ENCODE data around the gene POLG2. TPM values are rescaled to one million over a fixed set of nuclear protein-coding genes. Genes with fewer than 3 reads are reported as not detected.
A peak's percentile ranks its signal among the peaks of the same experiment; 100 is the strongest.

The POLG2 gene
- total and polyA plus RNA-seq, 9 of the 15 experiments (the other 6 are each of a cell fraction or from before 2014, with no cell fraction given): 13.4 to 44.8 (median 37.0) TPM

DNA sequence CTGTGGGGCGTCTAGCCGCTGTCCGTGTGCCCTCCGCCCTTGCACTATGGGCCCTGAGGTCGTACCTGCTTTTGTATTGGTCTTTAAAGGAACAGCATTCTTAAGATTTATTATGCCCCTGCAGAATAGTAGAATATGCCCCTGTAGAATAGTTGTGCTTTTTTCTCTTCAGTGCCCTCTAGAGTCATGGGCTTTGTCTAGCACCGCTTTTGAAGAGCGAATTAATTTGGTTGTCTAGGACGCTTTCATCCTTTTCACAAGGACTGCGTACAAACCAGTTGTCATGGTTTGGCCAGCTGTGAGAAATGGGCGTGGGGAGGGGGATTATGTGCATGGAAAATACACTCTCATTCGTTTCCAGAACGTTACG is 10.5 kb upstream of the POLG2 start (continued):
- TF ChIP-seq, protein P1, sequence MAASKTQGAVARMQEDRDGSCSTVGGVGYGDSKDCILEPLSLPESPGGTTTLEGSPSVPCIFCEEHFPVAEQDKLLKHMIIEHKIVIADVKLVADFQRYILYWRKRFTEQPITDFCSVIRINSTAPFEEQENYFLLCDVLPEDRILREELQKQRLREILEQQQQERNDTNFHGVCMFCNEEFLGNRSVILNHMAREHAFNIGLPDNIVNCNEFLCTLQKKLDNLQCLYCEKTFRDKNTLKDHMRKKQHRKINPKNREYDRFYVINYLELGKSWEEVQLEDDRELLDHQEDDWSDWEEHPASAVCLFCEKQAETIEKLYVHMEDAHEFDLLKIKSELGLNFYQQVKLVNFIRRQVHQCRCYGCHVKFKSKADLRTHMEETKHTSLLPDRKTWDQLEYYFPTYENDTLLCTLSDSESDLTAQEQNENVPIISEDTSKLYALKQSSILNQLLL (CRISPR knock-in tag; IDR thresholded peaks at IDR 0.05; ENCODE audit: borderline replicate concordance): no peak
- TF ChIP-seq RB1 (IDR thresholded peaks at IDR 0.05; ENCODE audit: low read depth): 0 out of 2 replicates have a peak, but pooled peaks have one; percentile 21
- TF ChIP-seq, protein P2, sequence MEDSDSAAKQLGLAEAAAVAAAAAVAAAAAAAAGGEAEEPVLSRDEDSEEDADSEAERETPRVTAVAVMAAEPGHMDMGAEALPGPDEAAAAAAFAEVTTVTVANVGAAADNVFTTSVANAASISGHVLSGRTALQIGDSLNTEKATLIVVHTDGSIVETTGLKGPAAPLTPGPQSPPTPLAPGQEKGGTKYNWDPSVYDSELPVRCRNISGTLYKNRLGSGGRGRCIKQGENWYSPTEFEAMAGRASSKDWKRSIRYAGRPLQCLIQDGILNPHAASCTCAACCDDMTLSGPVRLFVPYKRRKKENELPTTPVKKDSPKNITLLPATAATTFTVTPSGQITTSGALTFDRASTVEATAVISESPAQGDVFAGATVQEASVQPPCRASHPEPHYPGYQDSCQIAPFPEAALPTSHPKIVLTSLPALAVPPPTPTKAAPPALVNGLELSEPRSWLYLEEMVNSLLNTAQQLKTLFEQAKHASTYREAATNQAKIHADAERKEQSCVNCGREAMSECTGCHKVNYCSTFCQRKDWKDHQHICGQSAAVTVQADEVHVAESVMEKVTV (CRISPR knock-in tag; IDR thresholded peaks at IDR 0.05): no peak
- no peak for TF ChIP-seq ZNF174 (CRISPR knock-in tag; IDR thresholded peaks at IDR 0.05)
- peak; percentile 13 for TF ChIP-seq RBM39 (optimal IDR thresholded peaks at IDR 0.05; ENCODE audit: low read depth, low read length)

DNA sequence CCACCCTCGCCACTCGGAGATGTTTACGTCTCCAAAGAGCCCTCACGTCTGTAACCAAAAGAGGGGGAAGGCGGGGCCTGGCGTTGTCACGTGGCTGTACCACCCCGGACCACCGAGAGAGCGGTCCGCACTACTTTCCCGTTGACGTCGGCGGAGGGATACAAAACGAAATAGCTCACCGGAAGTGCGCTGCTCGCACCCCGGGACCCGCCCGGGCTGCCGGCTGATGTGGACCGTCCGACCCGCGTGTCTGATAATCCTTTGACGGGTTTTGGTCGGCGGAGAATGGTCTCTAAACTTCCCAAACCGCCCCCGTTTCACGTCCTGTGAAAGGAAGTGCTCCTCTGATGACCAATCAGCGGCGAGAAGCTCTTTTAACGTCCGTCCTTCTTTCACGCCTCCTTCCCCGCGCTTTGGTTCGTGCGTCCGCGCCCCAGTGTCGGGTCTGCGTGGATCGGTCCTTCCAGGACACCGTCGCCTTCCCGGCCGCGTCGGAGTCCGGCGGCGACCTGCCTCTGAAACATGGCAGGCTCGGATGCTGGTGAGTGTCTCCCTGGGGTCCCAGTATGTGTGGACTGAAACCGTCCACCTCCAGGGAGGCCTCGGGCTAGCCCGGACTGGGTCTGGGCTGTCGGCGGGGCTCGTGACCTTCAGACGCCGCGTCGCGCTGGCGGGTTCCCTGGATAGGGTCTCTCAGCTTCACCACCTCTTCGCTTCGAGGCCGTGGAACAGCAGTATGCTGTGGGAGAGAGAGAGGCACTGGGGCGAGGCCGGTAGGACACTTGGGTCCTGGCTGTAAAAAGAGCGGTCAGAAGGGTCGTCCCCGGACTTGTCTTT is 9.9 kb upstream of the POLG2 start, which contains the start of gene CEP95:
CEP95 (plus strand) TSS at position 402 of the 837 bp plus-strand sequence; CDS start at position 523, 121 bp downstream.
- in situ Hi-C loops (cut with MboI): no loop called here
- Histone ChIP-seq H3K27ac (ENCODE audit: extremely low read depth, low read depth, low read length) (peak within 1 kb of the TSS; percentile 97), H3K9me3 (replicated peaks; ENCODE audit: control insufficient read depth, insufficient read depth, low read depth, low read length) (no peaks in the 10 kb centered on the region), H3K4me2 (ENCODE audit: insufficient read depth, low read length) (peak within 1 kb of the TSS; percentile 98), H3K9ac (ENCODE audit: insufficient read depth in 1 of 2, low read depth in 2 of 2, low read length in 2 of 2) (peak within 1 kb of the TSS; percentile 98 to 99), H3K27me3 (ENCODE audit: control insufficient read depth in 2 of 2, insufficient read depth in 2 of 2, low read length in 2 of 2) (no peaks in the 10 kb centered on the region), H3K79me2 (ENCODE audit: control insufficient read depth, insufficient read depth, low read length) (peaks cover 82% of the 10 kb centered on the region), H2AFZ (ENCODE audit: low read depth, low read length) (peak within 1 kb of the TSS; percentile 82), H3K4me3 (peak within 1 kb of the TSS; percentile 77), H3K36me3 (ENCODE audit: control insufficient read depth, insufficient read depth, low read length) (peaks cover 73% of the 10 kb centered on the region), H4K20me1 (replicated peaks; ENCODE audit: control insufficient read depth, insufficient read depth, low read length) (peaks cover 23% of the 10 kb centered on the region), H3K4me1 (replicated peaks in 1 of 2; ENCODE audit: control insufficient read depth in 2 of 2, insufficient read depth in 2 of 2, low read length in 2 of 2) (peaks cover 6 to 13% of the 10 kb centered on the region in 2 experiments; a peak in 3 of 5 replicates), H3K9me1 (ENCODE audit: control insufficient read depth, insufficient read depth, low read length) (no peaks in the 10 kb centered on the region)
- CTCF ChIA-PET (ENCODE audit: low intra/inter-chr PET ratio): interaction anchor here (0.7 to 0.9 kb wide), 2 partner anchors 87 kb away, joined by 3 read pairs; no protein-coding TSS in a partner anchor
- under 1% methylated on average over 58 of the region's 77 CpGs for WGBS (ENCODE audit: insufficient coverage, low coverage, missing lambda C conversion rate)
- intact Hi-C loops (cut with micrococcal nuclease): loop anchor here (5.0 to 10.0 kb wide), 2 partner anchors 91 to 228 kb away; no protein-coding TSS in a partner anchor
- ATAC-seq: peak; percentile 76
- no peak for FAIRE-seq
- no TSS peak for BruUV-seq (replicated peaks)
- peak in 3 of 4 experiments; percentile 80 to 95 (median 88) for DNase-seq (ENCODE audit: extremely low read depth in 1 of 4, low spot score in 3 of 4)
- POLR2A ChIA-PET: interaction anchor here (0.6 to 5.2 kb wide), 32 partner anchors 9 to 233 kb away, joined by 3 to 114 read pairs (median 6); partner anchors contain the start of gene POLG2
- TF ChIP-seq ZNF165 (CRISPR knock-in tag; IDR thresholded peaks at IDR 0.05; ENCODE audit: borderline replicate concordance) (no peak), RBM25 (IDR thresholded peaks at IDR 0.05; ENCODE audit: low read depth, low read length, severe bottlenecking) (no peak), HMG20A (CRISPR knock-in tag; conservative IDR thresholded peaks at IDR 0.05) (no peak), SRSF3 (IDR thresholded peaks at IDR 0.05; ENCODE audit: insufficient read depth, low read length) (0 out of 2 replicates have a peak, but pooled peaks have one; percentile 87)
- TF ChIP-seq, protein P3, sequence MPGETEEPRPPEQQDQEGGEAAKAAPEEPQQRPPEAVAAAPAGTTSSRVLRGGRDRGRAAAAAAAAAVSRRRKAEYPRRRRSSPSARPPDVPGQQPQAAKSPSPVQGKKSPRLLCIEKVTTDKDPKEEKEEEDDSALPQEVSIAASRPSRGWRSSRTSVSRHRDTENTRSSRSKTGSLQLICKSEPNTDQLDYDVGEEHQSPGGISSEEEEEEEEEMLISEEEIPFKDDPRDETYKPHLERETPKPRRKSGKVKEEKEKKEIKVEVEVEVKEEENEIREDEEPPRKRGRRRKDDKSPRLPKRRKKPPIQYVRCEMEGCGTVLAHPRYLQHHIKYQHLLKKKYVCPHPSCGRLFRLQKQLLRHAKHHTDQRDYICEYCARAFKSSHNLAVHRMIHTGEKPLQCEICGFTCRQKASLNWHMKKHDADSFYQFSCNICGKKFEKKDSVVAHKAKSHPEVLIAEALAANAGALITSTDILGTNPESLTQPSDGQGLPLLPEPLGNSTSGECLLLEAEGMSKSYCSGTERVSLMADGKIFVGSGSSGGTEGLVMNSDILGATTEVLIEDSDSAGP (CRISPR knock-in tag; IDR thresholded peaks at IDR 0.05): no peak
- TF ChIP-seq, protein P4, sequence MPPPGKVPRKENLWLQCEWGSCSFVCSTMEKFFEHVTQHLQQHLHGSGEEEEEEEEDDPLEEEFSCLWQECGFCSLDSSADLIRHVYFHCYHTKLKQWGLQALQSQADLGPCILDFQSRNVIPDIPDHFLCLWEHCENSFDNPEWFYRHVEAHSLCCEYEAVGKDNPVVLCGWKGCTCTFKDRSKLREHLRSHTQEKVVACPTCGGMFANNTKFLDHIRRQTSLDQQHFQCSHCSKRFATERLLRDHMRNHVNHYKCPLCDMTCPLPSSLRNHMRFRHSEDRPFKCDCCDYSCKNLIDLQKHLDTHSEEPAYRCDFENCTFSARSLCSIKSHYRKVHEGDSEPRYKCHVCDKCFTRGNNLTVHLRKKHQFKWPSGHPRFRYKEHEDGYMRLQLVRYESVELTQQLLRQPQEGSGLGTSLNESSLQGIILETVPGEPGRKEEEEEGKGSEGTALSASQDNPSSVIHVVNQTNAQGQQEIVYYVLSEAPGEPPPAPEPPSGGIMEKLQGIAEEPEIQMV (tag; conservative IDR thresholded peaks at IDR 0.05; ENCODE audit: low read depth): peak; percentile 100
